OCI-LY7 (cell line): ENCODE data around the gene BICD1. TPM values are rescaled to one million over a fixed set of nuclear protein-coding genes. Genes with fewer than 3 reads are reported as not detected.

Experiments used
- BruUV-seq: library from RNA; stranded (reverse); fragments of 400-500 nt; replicated peaks from 2 replicates; lab custom pipeline; 2021; lab: Mats Ljungman, UMichigan
- CTCF ChIA-PET: fragments of 300-600 bp; sonication (Branson Sonifier 250); formaldehyde crosslinking; loops from one replicate; lab custom pipeline; 2022; ENCODE audit warnings: antibody characterized with exemption; ENCODE audit not compliant: unreplicated experiment; lab: Charles Lee
- POLR2A ChIA-PET: fragments of 300-600 bp; sonication (Branson Sonifier 250); formaldehyde crosslinking; loops from one replicate; lab custom pipeline; 2022; ENCODE audit warnings: antibody characterized with exemption; lab: Charles Lee
- DNase-seq: peaks from one replicate; pipeline ENCODE4 v3.0.0-alpha.2; 2015; ENCODE audit warnings: low spot score
- H2AFZ ChIP-seq: fragments of 200-600 bp; sonication (generic), shearing (Covaris generic); 2 replicates; pipeline ENCODE4 v1.6.1; 2014; ENCODE audit warnings: mild to moderate bottlenecking, antibody characterized with exemption, low read length, moderate library complexity
- H3K27ac ChIP-seq: fragments of 200-600 bp; sonication (generic); 2 replicates; pipeline ENCODE4 v1.5.1; 2014; ENCODE audit warnings: mixed run types, low read depth, mild to moderate bottlenecking, moderate library complexity, low read length, inconsistent platforms; ENCODE audit not compliant: poor library complexity, severe bottlenecking
- H3K36me3 ChIP-seq: fragments of 200-600 bp; sonication (generic); 2 replicates; pipeline ENCODE4 v1.6.1; 2014; ENCODE audit warnings: mild to moderate bottlenecking, antibody characterized with exemption, low read length, moderate library complexity, mixed read lengths; ENCODE audit not compliant: insufficient read depth
- H3K4me1 ChIP-seq: fragments of 200-600 bp; sonication (generic); 2 replicates; pipeline ENCODE4 v1.5.1; 2014; ENCODE audit warnings: mild to moderate bottlenecking, low read length; ENCODE audit not compliant: insufficient read depth, poor library complexity, severe bottlenecking
- H3K4me2 ChIP-seq: fragments of 200-600 bp; sonication (generic); 2 replicates; pipeline ENCODE4 v1.6.1; 2014; ENCODE audit warnings: mild to moderate bottlenecking, low read length
- H3K4me3 ChIP-seq: fragments of 200-600 bp; sonication (generic); 2 replicates; pipeline ENCODE4 v1.5.1; 2014; ENCODE audit warnings: mild to moderate bottlenecking, low read depth, low read length; ENCODE audit not compliant: poor library complexity, severe bottlenecking
- H3K79me2 ChIP-seq: fragments of 200-600 bp; sonication (generic); 2 replicates; pipeline ENCODE4 v1.6.1; 2016; ENCODE audit warnings: low read depth, mild to moderate bottlenecking, low read length, moderate library complexity, mixed read lengths; ENCODE audit not compliant: insufficient read depth
- H3K9me2 ChIP-seq: fragments of 200-600 bp; sonication (generic); 2 replicates; pipeline ENCODE4 v1.6.1; 2016; ENCODE audit warnings: mild to moderate bottlenecking, low read length, mixed read lengths; ENCODE audit not compliant: insufficient read depth
- H3K9me3 ChIP-seq: fragments of 200-600 bp; sonication (generic); 2 replicates; pipeline ENCODE4 v1.6.1; 2014; ENCODE audit warnings: mild to moderate bottlenecking, mixed run types, low read length, mixed read lengths
- H4K20me1 ChIP-seq: fragments of 200-600 bp; sonication (generic); 2 replicates; pipeline ENCODE4 v1.6.1; 2014; ENCODE audit warnings: mild to moderate bottlenecking, antibody characterized with exemption, low read length, moderate library complexity, mixed read lengths; ENCODE audit not compliant: insufficient read depth
- EZH2phosphoT487 ChIP-seq: fragments of 200-600 bp; sonication (generic); IDR thresholded peaks from 2 replicates; pipeline ENCODE4 v1.6.1; 2018; ENCODE audit warnings: low read depth, borderline replicate concordance, mild to moderate bottlenecking, mixed run types, antibody characterized with exemption, low read length, moderate library complexity, mixed read lengths
- intact Hi-C: fragments of 100-400 bp; cut with micrococcal nuclease; formaldehyde crosslinking; loops from one replicate; pipeline ENCODE4 v1.10.0; 2022; ENCODE audit not compliant: unreplicated experiment
- total RNA-seq, 2 experiments: library from RNA; depleted of rRNA in 1 of 2; stranded (reverse); fragments of >200 nt in 1 of 2; shearing (Covaris generic) in 1 of 2; gene quantifications; 2 replicates each; pipeline ENCODE4 v1.2.3, GENCODE V29; 2014 to 2022
- TF ChIP-seq, protein P1 (sequence below): fragments of 200-600 bp; sonication (generic); conservative IDR thresholded peaks from 2 replicates; pipeline ENCODE4 v1.5.1; 2014; ENCODE audit warnings: mild to moderate bottlenecking, antibody characterized with exemption, low read length, moderate library complexity, mixed read lengths

Gene BICD1
- total RNA-seq, 2 experiments from 2014 or later: 42.9 to 88.2 TPM

DNA sequence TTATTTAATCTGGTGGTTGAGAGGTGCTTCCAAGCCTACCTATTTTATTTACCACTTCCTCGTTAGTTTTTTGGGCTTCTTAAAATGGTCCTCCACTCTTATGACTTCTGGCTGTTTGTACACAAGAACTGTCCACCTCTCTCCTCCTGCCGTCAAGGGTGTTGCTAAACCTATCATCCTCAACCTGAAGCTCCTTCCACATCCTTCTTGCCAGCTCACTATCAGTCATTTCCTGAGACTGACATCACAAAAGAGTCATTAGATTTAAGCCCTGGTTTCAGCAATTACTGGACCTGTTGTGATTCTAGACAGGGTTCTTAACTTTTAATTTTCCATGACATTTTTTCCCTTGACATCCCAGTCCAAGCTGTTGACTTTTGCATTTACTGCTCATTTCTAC is 91.9 kb downstream of the BICD1 start:
- Histone ChIP-seq H3K9me2 (no peaks in the 10 kb centered on the region), H3K36me3 (peaks cover 56% of the 10 kb centered on the region), H2AFZ (no peak overlapping the region), H3K27ac (no peak overlapping the region), H4K20me1 (no peaks in the 10 kb centered on the region), H3K79me2 (peaks cover 14% of the 10 kb centered on the region), H3K4me3 (no peak overlapping the region), H3K9me3 (peaks cover 42% of the 10 kb centered on the region), H3K4me1 (no peaks in the 10 kb centered on the region), H3K4me2 (no peak overlapping the region)
- intact Hi-C loops: no loop called here
- CTCF ChIA-PET: no interaction called here
- no peak for DNase-seq
- TF ChIP-seq EZH2phosphoT487: no peak
- TF ChIP-seq, protein P1, sequence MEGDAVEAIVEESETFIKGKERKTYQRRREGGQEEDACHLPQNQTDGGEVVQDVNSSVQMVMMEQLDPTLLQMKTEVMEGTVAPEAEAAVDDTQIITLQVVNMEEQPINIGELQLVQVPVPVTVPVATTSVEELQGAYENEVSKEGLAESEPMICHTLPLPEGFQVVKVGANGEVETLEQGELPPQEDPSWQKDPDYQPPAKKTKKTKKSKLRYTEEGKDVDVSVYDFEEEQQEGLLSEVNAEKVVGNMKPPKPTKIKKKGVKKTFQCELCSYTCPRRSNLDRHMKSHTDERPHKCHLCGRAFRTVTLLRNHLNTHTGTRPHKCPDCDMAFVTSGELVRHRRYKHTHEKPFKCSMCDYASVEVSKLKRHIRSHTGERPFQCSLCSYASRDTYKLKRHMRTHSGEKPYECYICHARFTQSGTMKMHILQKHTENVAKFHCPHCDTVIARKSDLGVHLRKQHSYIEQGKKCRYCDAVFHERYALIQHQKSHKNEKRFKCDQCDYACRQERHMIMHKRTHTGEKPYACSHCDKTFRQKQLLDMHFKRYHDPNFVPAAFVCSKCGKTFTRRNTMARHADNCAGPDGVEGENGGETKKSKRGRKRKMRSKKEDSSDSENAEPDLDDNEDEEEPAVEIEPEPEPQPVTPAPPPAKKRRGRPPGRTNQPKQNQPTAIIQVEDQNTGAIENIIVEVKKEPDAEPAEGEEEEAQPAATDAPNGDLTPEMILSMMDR: no peak
- POLR2A ChIA-PET: interaction anchor here (0.6 to 1.9 kb wide), 8 partner anchors 9 to 58 kb away, joined by 3 to 5 read pairs (median 4); no protein-coding TSS in a partner anchor
- no TSS peak for BruUV-seq

DNA sequence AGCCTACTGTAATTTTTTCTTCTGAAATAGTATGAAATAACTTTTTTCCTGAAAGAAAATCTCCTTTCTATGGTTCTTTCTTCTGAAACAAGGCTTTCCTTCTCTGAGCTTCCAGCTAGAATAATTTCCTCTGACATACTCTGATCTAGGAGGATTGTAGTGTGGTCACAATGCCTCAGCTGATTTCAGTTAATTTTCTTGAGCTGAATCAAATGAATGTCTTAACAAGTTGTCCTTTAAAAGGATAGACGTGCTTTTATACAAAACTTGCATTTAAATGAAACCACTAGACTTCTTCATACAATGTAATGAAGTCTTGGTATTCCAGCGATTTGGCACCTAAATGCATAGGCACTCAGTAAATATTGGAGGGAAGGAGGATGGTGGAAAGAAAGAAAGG is 94.4 kb downstream of the BICD1 start:
- Histone ChIP-seq H3K79me2 (peaks cover 14% of the 10 kb centered on the region), H3K9me2 (no peaks in the 10 kb centered on the region), H3K9me3 (peaks cover 19% of the 10 kb centered on the region), H2AFZ (no peak overlapping the region), H3K4me3 (no peak overlapping the region), H3K4me1 (no peaks in the 10 kb centered on the region), H3K27ac (no peak overlapping the region), H4K20me1 (no peaks in the 10 kb centered on the region), H3K4me2 (no peak overlapping the region), H3K36me3 (peaks cover 41% of the 10 kb centered on the region)
- ChIA-PET POLR2A (interaction anchor here (0.6 to 1.8 kb wide), 2 partner anchors 10 to 528 kb away, joined by 3 to 7 read pairs; no protein-coding TSS in a partner anchor), CTCF (no interaction called here)
- BruUV-seq: no TSS peak
- intact Hi-C loops: no loop called here
- no peak for DNase-seq
- TF ChIP-seq, protein P1: no peak

- CTCF ChIA-PET: no interaction called here
- Histone ChIP-seq H3K4me1 (no peaks in the 10 kb centered on the region), H4K20me1 (no peaks in the 10 kb centered on the region), H3K4me2 (no peak overlapping the region), H3K27ac (no peak overlapping the region), H3K9me3 (peaks cover 14% of the 10 kb centered on the region; the same call in 1 of the 2 replicates), H3K36me3 (peaks cover 33% of the 10 kb centered on the region), H2AFZ (no peak overlapping the region), H3K9me2 (no peaks in the 10 kb centered on the region), H3K4me3 (no peak overlapping the region), H3K79me2 (peaks cover 10% of the 10 kb centered on the region)
- intact Hi-C loops: no loop called here
- DNase-seq: no peak
- BruUV-seq: no TSS peak
- TF ChIP-seq, protein P1: no peak
- TF ChIP-seq EZH2phosphoT487: no peak
- POLR2A ChIA-PET: interaction anchor here (0.6 to 0.8 kb wide), 2 partner anchors 9 to 12 kb away, joined by 4 read pairs; no protein-coding TSS in a partner anchor
These were observed 95.3 kb downstream of the BICD1 start for GRCh38 chr12:32201976-32202375.
